ENCODE measurements around the gene MAGOHB. TPM values are rescaled to one million over a fixed set of nuclear protein-coding genes. Genes with fewer than 3 reads are reported as not detected.

Gene MAGOHB
- total RNA-seq, 4 donors from 2014 or later = 4.9 to 12.6 (median 7.6) TPM

GRCh38 chr12:10567813-10568212, 45.6 kb downstream of the MAGOHB start:
- ATAC-seq (ENCODE audit: low FRiP score) = no peak
- no peak for TF ChIP-seq CTCF (IDR thresholded peaks at IDR 0.05)
- DNase-seq (ENCODE audit: low spot score) = no peak

GRCh38 chr12:10563966-10564365, 49.4 kb downstream of the MAGOHB start:
- no peak for ATAC-seq (ENCODE audit: low FRiP score)
- no peak for DNase-seq (ENCODE audit: low spot score)
- TF ChIP-seq CTCF (IDR thresholded peaks at IDR 0.05) = no peak

DNA sequence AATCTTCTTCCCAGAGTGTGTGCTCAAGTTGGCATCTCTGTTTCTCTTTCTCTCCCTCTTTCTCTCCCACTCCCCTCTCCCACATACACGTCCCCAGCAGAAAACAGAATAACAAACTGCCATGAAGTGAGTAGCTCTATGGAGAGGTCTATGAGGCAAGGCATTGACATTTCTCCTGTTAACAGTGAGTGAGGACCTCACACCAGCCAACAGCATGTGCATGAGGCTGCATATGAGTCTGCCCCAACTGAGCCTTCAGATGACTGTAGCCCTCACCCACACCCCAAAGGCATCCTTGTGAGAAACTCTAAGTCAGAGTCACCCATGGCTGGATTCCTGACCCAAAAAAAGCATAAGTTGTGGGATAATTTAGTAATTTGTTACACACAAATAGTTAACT, 50.4 kb downstream of the MAGOHB start:
- TF ChIP-seq CTCF (IDR thresholded peaks at IDR 0.05) = no peak
- ATAC-seq (ENCODE audit: low FRiP score) = no peak
- no peak for DNase-seq (ENCODE audit: low spot score)

DNA sequence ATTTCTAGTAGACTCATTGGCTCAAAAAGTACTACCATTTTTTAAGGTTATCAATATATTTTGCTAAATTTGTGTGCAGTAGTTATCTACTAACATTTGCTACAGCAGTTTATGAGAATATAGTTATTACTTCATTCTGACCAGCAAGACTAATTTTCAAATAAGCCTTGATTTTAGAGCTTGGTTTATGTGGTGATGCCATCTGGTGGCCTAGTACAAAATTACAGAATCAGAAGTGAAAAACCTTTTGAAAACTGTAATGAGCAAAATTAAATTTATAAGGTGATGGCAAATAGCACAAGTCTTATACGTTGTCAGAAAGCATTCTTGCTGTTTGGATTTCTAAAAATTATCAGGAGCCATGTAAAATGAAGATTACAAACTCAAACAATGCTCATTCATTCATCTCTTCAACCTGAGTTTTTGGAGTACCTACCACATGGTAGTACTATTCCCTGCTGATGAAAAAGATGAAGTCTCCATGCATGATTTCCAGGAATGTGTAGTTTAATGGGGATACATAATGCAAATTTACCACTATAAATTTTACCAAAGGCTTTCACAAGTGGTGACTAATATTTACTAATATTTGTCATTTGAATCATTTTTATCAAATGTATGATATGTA, 51.0 kb downstream of the MAGOHB start:
- DNase-seq (ENCODE audit: low spot score) (no peak), ATAC-seq (ENCODE audit: low FRiP score) (no peak)
- TF ChIP-seq CTCF (IDR thresholded peaks at IDR 0.05) = no peak

- no peak for DNase-seq (ENCODE audit: low spot score)
- ATAC-seq (ENCODE audit: low FRiP score) = no peak
- no peak for TF ChIP-seq CTCF (IDR thresholded peaks at IDR 0.05)
Measured at GRCh38 chr12:10559244-10559643, 54.2 kb downstream of the MAGOHB start.

DNA sequence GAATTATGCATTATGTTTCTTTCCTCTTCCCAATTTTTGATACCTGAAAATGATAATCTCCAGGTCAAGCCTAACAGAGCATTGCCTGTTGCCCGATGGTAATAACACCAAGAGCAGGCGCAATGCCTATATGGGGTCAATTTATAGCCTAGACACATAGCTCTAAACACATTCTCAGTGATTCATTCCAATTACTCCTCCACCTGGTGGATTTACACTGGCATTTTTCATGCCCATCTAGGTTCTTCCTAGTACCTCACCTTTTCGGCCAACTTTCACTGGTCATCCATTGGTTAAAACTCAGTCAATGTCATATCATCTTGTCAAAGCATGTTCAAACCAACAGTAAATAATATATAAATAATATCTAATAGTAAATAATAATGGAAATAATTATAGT, 54.6 kb downstream of the MAGOHB start:
- TF ChIP-seq CTCF (IDR thresholded peaks at IDR 0.05) = no peak
- ATAC-seq (ENCODE audit: low FRiP score) = no peak
- no peak for DNase-seq (ENCODE audit: low spot score)

- TF ChIP-seq CTCF (IDR thresholded peaks at IDR 0.05) = no peak
- ATAC-seq (ENCODE audit: low FRiP score) = no peak
- no peak for DNase-seq (ENCODE audit: low spot score)
Measured at GRCh38 chr12:10558301-10558700, 55.1 kb downstream of the MAGOHB start.
